Heart left ventricle (tissue), 16 donors: ENCODE results near the gene KCNAB1. TPM values are rescaled to one million over a fixed set of nuclear protein-coding genes. Genes with fewer than 3 reads are reported as not detected.

Experiments used
- ATAC-seq, 4 donors: fragments of 200-7000 bp; cut with Tn5 transposase; one replicate each; pipeline ENCODE4 v1.9.1; 2020 to 2022; ENCODE audit warnings: moderate library complexity in 4 of 4, mild to moderate bottlenecking in 3 of 4, moderate number of reproducible peaks in 1 of 4
- DNase-seq, 5 donors: peaks; one replicate each; pipeline ENCODE4 v3.0.0-alpha.2; 2020
- H3K27ac ChIP-seq, 12 donors: fragments of 200-600 bp; sonication (generic) in 4 of 12; one replicate each; pipeline versions ENCODE4 v1.5.0 to v1.8.0; 2016 to 2022; ENCODE audit warnings: mild to moderate bottlenecking in 2 of 12
- H3K27me3 ChIP-seq, 9 donors: fragments of 200-600 bp; sonication (generic) in 2 of 9; one replicate each; pipeline versions ENCODE4 v1.5.1 to v1.8.0; 2016 to 2022; ENCODE audit warnings: mild to moderate bottlenecking in 3 of 9
- H3K36me3 ChIP-seq, 9 donors: fragments of 200-600 bp; sonication (generic) in 2 of 9; one replicate each; pipeline versions ENCODE4 v1.5.0 to v1.8.0; 2018 to 2022; ENCODE audit warnings: mild to moderate bottlenecking in 2 of 9
- H3K4me1 ChIP-seq, 12 donors: fragments of 200-600 bp; sonication (generic) in 4 of 12; one replicate each; pipeline versions ENCODE4 v1.5.0 to v1.8.0; 2016 to 2022; ENCODE audit warnings: mild to moderate bottlenecking in 3 of 12
- H3K4me3 ChIP-seq, 12 donors: fragments of 200-600 bp; sonication (generic) in 4 of 12; one replicate each; pipeline versions ENCODE4 v1.5.0 to v1.8.0; 2017 to 2022; ENCODE audit warnings: mild to moderate bottlenecking in 9 of 12, moderate library complexity in 4 of 12
- H3K9me3 ChIP-seq, 12 donors: fragments of 200-600 bp; sonication (generic) in 4 of 12; one replicate each; pipeline versions ENCODE4 v1.5.0 to v1.8.0; 2016 to 2022; ENCODE audit warnings: mild to moderate bottlenecking in 1 of 12
- POLR2A ChIP-seq, 2 donors: fragments of 450-650 bp; IDR thresholded peaks; one replicate each; pipeline ENCODE4 v1.6.1; 2017; ENCODE audit warnings: antibody characterized with exemption in 2 of 2, mild to moderate bottlenecking in 2 of 2, moderate library complexity in 2 of 2
- WGBS, 4 donors: extraction: QIAGEN DNeasy Blood & Tissue Kit in 2 of 4; methylation state at CpG; one replicate each; pipeline versions ENCODE4 v1.1.5 to v1.1.7; 2013 to 2018; 5-methylcytosine and 5-hydroxymethylcytosine counted together
- intact Hi-C, 10 donors: fragments of 100-400 bp; cut with DNase I; formaldehyde crosslinking; loops; one replicate each; pipeline versions ENCODE4 v1.11.1 to v1.14.2; 2022
- polyA plus RNA-seq, 2 donors: library from polyadenylated mRNA; stranded (reverse); fragments of 200-250 nt; gene quantifications; one replicate each; pipeline ENCODE4 v1.2.3, GENCODE V29; 2013
- total RNA-seq, 9 donors: library from RNA; depleted of rRNA in 2 of 9; stranded (reverse); fragments of >200 nt in 2 of 9; fragmentation: NEBNext Ultra II Directional in 3 of 9; extraction: Animal tissue kit (Norgen Biotek cat#: 25700) in 3 of 9; gene quantifications; one replicate each; pipeline versions ENCODE4 v1.1.0 to v1.2.4, GENCODE V29; 2016 to 2023
- TF ChIP-seq, protein P1 (sequence below), 12 donors: fragments of 200-600 bp; sonication (generic) in 4 of 12; IDR thresholded peaks; one replicate each; pipeline versions ENCODE4 v1.5.0 to v1.8.0; 2018 to 2022; ENCODE audit warnings: antibody characterized with exemption in 12 of 12, mild to moderate bottlenecking in 5 of 12
- donor health status: ischemic (EF 13 %, LVEDD 7.1; RV severe dilation, severe dysfunction).
- donor health status: healthy with polysubstance abuse.
- donor health status: DM: no; HTN: yes; CAD: no.
- donor health status: DM: no; HTN: no; CAD: no.
- donor health status: ischemic (EF 25% LVEDD 6.9; RV normal size, moderate dysfunction).
- donor health status: ischemic (EF 25% LVEDD 5.7; RV mildly dilated, moderate dysfunction).
- donor health status: healthy.
- donor health status: DM: yes; HTN: yes; CAD: no.
- donor health status: ischemic (EF 35%, LVEDD 5.7; RV mildly dilated, moderate dysfunction).
- donor health status: nonischemic (EF 11% LVEDD 7.7; RV severe dilation, severe dysfunction).
- donor health status: DM: yes; HTN: yes; CAD: no.
- donor health status: PGD.
- donor health status: ischemic (EF 29% LVEDD 5.4; RV normal size, mild dysfunction).
- donor health status: nonischemic (EF 23%, LVEDD 6.1; RV moderate dilation, normal function).

KCNAB1 gene
- total and polyA plus RNA-seq, 11 donors: 1.1 to 3.5 (median 2.3) TPM

DNA sequence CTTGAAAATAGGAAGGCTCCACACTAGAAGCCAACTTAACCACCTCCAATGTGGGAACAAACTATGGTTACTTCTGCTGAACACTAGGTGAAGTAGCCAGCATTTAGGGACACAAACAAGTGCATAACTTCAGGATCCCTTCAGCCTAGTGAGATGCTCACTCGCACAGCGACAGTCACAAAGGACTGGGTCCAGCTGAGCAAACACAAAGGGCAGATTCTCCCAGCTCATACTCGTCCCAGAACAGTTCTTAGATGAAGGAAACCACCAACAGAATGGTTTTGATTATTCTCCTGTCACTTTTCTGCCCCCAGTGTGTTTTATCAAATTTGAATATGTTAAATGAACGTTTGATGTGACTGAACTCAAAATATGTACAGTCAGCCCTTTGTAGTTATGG, 201.6 kb downstream of the KCNAB1 start:
- ATAC-seq: no peak
- peaks cover 0 to 5% (median 0%) of the 10 kb centered on the region in 12 donors for H3K4me1 ChIP-seq
- no peaks in the 10 kb centered on the region for H3K27me3 ChIP-seq
- WGBS, 4 donors: 62 to 74% (median 64%) methylated on average over 4 of the region's 4 CpGs
- no peak for TF ChIP-seq POLR2A (IDR thresholded peaks at IDR 0.05)
- TF ChIP-seq, protein P1, sequence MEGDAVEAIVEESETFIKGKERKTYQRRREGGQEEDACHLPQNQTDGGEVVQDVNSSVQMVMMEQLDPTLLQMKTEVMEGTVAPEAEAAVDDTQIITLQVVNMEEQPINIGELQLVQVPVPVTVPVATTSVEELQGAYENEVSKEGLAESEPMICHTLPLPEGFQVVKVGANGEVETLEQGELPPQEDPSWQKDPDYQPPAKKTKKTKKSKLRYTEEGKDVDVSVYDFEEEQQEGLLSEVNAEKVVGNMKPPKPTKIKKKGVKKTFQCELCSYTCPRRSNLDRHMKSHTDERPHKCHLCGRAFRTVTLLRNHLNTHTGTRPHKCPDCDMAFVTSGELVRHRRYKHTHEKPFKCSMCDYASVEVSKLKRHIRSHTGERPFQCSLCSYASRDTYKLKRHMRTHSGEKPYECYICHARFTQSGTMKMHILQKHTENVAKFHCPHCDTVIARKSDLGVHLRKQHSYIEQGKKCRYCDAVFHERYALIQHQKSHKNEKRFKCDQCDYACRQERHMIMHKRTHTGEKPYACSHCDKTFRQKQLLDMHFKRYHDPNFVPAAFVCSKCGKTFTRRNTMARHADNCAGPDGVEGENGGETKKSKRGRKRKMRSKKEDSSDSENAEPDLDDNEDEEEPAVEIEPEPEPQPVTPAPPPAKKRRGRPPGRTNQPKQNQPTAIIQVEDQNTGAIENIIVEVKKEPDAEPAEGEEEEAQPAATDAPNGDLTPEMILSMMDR (IDR thresholded peaks at IDR 0.05): no peak
- no peak overlapping the region for H3K4me3 ChIP-seq
- intact Hi-C loops: loop anchor here in 1 of 10 donors (10.0 kb wide), 1 partner anchor 63 kb away; no protein-coding TSS in a partner anchor
- H3K36me3 ChIP-seq: no peaks in the 10 kb centered on the region
- no peak overlapping the region for H3K27ac ChIP-seq
- H3K9me3 ChIP-seq: no peaks in the 10 kb centered on the region
- no peak for DNase-seq

DNA sequence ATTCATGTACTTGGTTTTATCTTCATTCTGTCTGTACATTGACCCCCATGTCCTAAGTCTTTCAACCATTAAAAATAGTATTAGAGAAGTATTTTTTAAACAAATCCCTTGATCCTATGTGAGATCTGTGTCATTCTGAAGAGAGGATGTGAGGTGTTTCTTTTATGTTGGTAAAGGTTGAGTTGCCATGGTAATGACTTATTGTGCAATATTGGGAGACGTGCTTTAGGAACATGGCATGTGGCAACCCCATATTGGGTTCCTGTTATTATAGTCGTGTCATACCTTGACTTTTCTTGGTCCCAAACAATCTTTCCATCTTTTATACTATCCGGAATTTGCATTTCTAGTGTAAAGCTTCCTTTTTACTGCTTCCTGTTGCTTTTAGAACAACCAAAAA, 203.1 kb downstream of the KCNAB1 start:
- Histone ChIP-seq H3K27me3 (no peaks in the 10 kb centered on the region), H3K9me3 (no peaks in the 10 kb centered on the region), H3K36me3 (no peaks in the 10 kb centered on the region), H3K4me3 (no peak overlapping the region), H3K27ac (no peak overlapping the region), H3K4me1 (peaks cover 0 to 3% (median 0%) of the 10 kb centered on the region in 12 donors)
- intact Hi-C loops: loop anchor here in 1 of 10 donors (10.0 kb wide), 1 partner anchor 61 kb away; no protein-coding TSS in a partner anchor
- ATAC-seq (no peak), DNase-seq (no peak)
- 68 to 74% (median 70%) methylated on average over 3 of the region's 3 CpGs for WGBS, 4 donors
- TF ChIP-seq POLR2A (IDR thresholded peaks at IDR 0.05): no peak
- TF ChIP-seq, protein P1 (IDR thresholded peaks at IDR 0.05): no peak

DNA sequence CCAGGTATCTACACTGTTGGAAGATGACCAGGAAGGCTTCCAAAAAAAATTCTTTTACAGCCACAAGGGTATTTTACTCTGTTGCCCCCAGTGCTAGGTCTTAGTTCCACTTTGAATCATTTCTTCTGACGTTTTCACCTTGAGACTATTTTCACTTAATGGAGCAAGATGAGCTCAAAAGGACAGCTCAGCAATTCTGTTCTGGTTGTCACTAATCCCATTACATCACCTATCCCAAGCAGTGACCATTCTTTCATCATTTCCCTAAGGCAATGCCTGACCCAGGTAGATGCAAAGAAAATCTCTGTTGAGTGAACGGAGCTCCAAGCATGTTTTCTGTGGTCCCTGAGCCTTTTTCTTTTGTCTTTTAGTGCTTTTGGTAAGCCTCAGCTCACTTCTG, 210.0 kb downstream of the KCNAB1 start:
- Histone ChIP-seq H3K9me3 (no peaks in the 10 kb centered on the region), H3K4me3 (no peak overlapping the region), H3K4me1 (no peaks in the 10 kb centered on the region), H3K27me3 (no peaks in the 10 kb centered on the region), H3K36me3 (no peaks in the 10 kb centered on the region), H3K27ac (no peak overlapping the region)
- intact Hi-C loops: no loop called here
- WGBS, 4 donors: 74 to 80% (median 79%) methylated on average over 2 of the region's 2 CpGs
- DNase-seq (no peak), ATAC-seq (no peak)
- no peak for TF ChIP-seq POLR2A (IDR thresholded peaks at IDR 0.05)
- TF ChIP-seq, protein P1 (IDR thresholded peaks at IDR 0.05): no peak

DNA sequence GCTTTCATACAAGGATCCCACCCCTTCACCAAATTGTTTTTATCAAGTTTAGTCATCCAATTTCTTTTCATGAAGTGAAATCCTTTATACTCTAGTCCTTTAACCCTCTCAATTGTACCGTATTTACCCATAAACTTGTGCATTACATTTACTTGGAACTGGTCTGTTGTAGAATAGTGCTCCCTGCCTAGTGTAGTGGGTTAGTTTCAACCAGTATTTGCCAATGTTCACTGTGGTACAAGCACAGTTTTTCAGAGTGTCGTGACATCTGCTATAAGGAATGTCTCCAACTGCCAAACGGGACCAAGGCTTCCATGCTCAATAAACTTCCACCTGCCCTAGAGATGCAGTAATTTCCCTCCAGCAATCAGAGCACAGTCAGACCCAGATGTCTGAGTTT, 211.9 kb downstream of the KCNAB1 start:
- Histone ChIP-seq H3K4me3 (no peak overlapping the region), H3K27me3 (no peaks in the 10 kb centered on the region), H3K4me1 (no peaks in the 10 kb centered on the region), H3K36me3 (no peaks in the 10 kb centered on the region), H3K9me3 (no peaks in the 10 kb centered on the region), H3K27ac (no peak overlapping the region)
- WGBS, 4 donors: 77 to 84% (median 80%) methylated on average over 3 of the region's 3 CpGs
- ATAC-seq: no peak
- intact Hi-C loops: no loop called here
- TF ChIP-seq POLR2A (IDR thresholded peaks at IDR 0.05): no peak
- TF ChIP-seq, protein P1 (IDR thresholded peaks at IDR 0.05): no peak
- no peak for DNase-seq
